ENCODE results near the gene ARMH1. TPM values are rescaled to one million over a fixed set of nuclear protein-coding genes. Genes with fewer than 3 reads are reported as not detected.
"Not testable (repeated sequence)": the region's sequence is repeated elsewhere in the genome, so short reads cannot be mapped to it uniquely, and the experiment has no call there.

The ARMH1 gene
- total and polyA plus RNA-seq, 5 donors from 2014 or later = 3.0 to 24.8 (median 4.9) TPM

DNA sequence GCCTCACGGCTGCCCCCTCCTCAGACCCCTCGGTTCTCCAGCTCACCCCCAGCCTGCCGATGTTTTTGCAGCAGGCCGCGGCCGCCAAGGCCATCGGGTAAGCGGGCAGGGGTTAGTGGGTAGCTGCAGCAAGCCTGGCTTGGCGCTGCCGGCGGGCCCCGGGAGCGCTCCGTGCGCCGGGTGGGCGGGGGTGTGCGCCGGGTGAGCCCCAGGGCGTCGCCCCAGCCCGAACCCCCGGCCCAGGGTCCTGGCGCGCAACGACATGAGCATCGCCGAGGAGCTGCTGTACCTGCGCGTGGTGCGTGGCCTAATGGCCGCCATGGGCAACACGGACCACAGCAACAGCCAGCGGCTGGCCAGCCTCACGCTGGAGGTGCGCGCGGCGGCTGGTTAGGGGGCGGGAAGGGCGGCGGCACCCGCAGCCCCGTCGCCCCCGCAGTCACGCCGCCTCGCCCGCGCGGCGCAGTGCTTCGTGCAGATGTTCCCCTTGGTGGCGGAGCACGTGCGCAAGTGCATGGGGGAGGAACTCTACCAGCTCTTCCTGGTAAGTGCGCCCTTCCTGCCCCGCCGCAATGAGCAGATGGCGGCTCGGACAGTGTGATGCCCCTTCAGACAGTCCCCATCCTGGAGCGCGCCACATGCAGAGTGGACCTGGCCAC is 49.9 kb downstream of the ARMH1 start:
- no peaks in the 10 kb centered on the region for H3K27me3 ChIP-seq (ENCODE audit: control insufficient read depth, insufficient read depth, low read length)
- ATAC-seq (ENCODE audit: low read depth in 2 of 2) (no peak), DNase-seq (no peak)
- no peaks in the 10 kb centered on the region for H3K36me3 Mint-ChIP-seq
- H3K27ac ChIP-seq (ENCODE audit: insufficient read depth, low read length, poor library complexity, severe bottlenecking) = no peak overlapping the region
- H3K4me1 Mint-ChIP-seq = peaks cover 17 to 60% (median 33%) of the 10 kb centered on the region in 4 donors
- peaks cover 43% of the 10 kb centered on the region for H3K4me1 ChIP-seq (ENCODE audit: control insufficient read depth, insufficient read depth, low read length, poor library complexity, severe bottlenecking)
- no peaks in the 10 kb centered on the region for H3K36me3 ChIP-seq (ENCODE audit: control insufficient read depth, insufficient read depth, low read length)
- H3K4me3 ChIP-seq (ENCODE audit: low read depth, low read length) = no peak overlapping the region
- peak overlapping the region in 1 of 3 donors; percentile 44 for H3K27ac Mint-ChIP-seq
- H3K9me3 ChIP-seq (ENCODE audit: control insufficient read depth in 2 of 2, low read length in 2 of 2) = no peaks in the 10 kb centered on the region
- H3K4me3 Mint-ChIP-seq = peak overlapping the region in 1 of 4 donors; percentile 15
- H3K9me3 Mint-ChIP-seq = peaks cover 0 to 3% (median 0%) of the 10 kb centered on the region in 7 donors
- peaks cover 18% of the 10 kb centered on the region for H3K27me3 Mint-ChIP-seq

DNA sequence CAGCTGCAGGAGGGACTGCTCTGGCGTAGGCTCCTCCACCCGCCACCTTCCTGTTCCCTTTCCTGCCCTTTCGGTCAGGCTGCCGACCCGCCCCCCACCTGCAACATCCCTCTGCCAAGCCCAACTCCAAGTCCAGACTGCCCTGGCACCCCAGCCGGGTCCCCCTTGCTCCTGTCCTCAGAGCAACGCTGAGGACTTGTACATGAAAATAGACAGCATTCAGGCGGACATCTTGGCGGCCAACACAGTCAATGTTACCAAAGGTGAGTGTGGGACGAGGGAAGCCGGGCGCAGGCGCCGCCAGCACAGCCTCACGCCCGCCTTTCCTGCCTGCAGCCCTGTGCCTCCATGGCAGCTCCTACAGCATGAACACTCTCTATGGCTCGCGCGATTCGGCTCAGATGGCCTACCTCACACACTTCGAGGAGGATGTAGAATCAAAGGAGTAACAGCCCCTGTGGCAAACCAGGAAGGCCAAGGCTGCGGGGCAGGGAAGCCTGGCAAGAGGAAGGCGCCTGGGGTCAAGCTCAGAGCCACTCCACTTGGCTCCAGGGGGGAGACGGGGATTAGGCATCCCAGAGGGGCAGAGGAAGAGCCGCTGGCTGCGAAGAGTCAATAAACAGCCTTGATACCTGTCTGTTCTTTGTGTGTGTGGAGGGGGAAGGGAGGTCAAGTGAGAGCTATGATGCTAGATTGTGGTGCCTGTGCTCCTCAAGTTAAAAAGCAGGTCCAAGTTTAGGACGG is 50.6 kb downstream of the ARMH1 start:
- Histone ChIP-seq H3K4me3 (ENCODE audit: low read depth, low read length) (no peak overlapping the region), H3K4me1 (ENCODE audit: control insufficient read depth, insufficient read depth, low read length, poor library complexity, severe bottlenecking) (peaks cover 44% of the 10 kb centered on the region), H3K9me3 (ENCODE audit: control insufficient read depth in 2 of 2, low read length in 2 of 2) (no peaks in the 10 kb centered on the region), H3K27ac (ENCODE audit: insufficient read depth, low read length, poor library complexity, severe bottlenecking) (no peak overlapping the region), H3K36me3 (ENCODE audit: control insufficient read depth, insufficient read depth, low read length) (no peaks in the 10 kb centered on the region), H3K27me3 (ENCODE audit: control insufficient read depth, insufficient read depth, low read length) (no peaks in the 10 kb centered on the region)
- Mint-ChIP-seq H3K27ac (peak overlapping the region; percentile 44 to 90 (median 87)), H3K4me3 (no peak overlapping the region), H3K9me3 (peaks cover 0 to 3% (median 0%) of the 10 kb centered on the region in 7 donors), H3K27me3 (peaks cover 18% of the 10 kb centered on the region), H3K4me1 (peaks cover 17 to 56% (median 32%) of the 10 kb centered on the region in 4 donors), H3K36me3 (no peaks in the 10 kb centered on the region)
- ATAC-seq (ENCODE audit: low read depth in 2 of 2) = no peak
- no peak for DNase-seq

DNA sequence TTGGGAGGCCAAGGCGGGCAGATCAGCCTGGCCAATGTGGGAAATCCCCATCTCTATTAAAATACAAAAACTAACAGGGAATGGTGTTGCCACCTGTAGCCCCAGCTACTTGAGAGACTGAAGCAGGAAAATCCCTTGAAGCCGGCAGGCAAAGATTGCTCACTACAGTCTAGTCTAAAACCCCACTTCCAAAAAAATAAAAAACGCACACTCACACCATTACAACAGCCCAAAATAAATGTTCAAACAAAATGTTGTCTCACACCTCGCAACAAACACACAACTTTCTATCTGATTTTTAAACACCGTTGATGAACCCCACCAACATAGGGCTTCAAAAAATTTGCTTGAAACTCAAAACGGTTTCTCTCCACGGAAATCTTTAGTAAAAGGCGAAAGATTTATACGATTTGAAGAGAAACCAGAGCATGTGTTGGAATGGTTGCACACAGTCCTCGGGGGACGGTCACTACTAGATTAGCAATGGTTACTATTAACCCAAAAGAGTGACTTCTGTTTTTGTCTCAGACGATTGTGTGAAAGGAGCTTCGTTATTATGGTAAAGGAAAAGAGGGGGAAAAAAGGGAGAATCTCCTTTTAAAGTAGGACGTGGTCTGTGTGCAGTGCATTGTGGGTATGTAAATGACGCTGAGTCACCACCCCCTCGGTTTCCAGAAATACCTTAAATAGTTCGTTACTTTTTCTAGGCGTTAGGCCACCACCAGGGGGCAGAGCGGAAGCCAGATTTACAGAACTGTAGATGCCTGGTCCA is 56.4 kb downstream of the ARMH1 start, which contains the start of gene RNU5D-1:
Gene RNU5D-1, minus strand, starts transcription at position 430 of the 772 bp plus-strand sequence.
- Histone ChIP-seq H3K4me1 (ENCODE audit: control insufficient read depth, insufficient read depth, low read length, poor library complexity, severe bottlenecking) (peaks cover 15% of the 10 kb centered on the region), H3K36me3 (ENCODE audit: control insufficient read depth, insufficient read depth, low read length) (no peaks in the 10 kb centered on the region), H3K9me3 (ENCODE audit: control insufficient read depth in 2 of 2, low read length in 2 of 2) (no peaks in the 10 kb centered on the region), H3K27me3 (ENCODE audit: control insufficient read depth, insufficient read depth, low read length) (no peaks in the 10 kb centered on the region), H3K4me3 (ENCODE audit: low read depth, low read length) (peak within 1 kb of the TSS; percentile 94), H3K27ac (ENCODE audit: insufficient read depth, low read length, poor library complexity, severe bottlenecking) (peak within 1 kb of the TSS; percentile 93)
- H3K27ac Mint-ChIP-seq = peak within 1 kb of the TSS; percentile 98 to 100 (median 99)
- ATAC-seq (ENCODE audit: low read depth in 2 of 2) (peak; percentile 78 to 81), DNase-seq (peak; percentile 83 to 97 (median 91))
- H3K9me3 Mint-ChIP-seq = no peaks in the 10 kb centered on the region
- H3K4me3 Mint-ChIP-seq = peak within 1 kb of the TSS; percentile 80 to 85 (median 82)
- no peaks in the 10 kb centered on the region for H3K36me3 Mint-ChIP-seq
- H3K4me1 Mint-ChIP-seq = peaks cover 10 to 31% (median 14%) of the 10 kb centered on the region in 4 donors
- H3K27me3 Mint-ChIP-seq = peaks cover 31% of the 10 kb centered on the region

DNA sequence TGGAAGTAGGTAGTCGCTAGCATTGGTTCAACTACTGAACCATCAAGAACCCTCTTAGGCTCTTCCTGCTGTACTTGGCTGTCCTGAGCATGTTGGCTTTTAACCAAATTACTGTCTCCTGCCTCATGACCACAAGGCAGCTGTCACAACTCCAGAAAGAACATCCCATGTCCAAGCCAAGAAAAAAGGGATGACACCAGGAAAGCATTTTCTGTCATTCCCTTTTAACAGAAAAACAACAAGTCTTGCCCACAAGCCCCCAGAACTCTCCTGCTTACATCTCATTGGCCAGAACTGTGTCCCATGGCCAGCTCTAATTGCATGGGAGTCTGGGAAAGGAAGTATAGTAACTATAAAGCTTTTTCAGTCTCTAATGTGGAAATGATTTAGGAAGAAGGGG is 58.9 kb downstream of the ARMH1 start:
- Histone ChIP-seq H3K4me1 (ENCODE audit: control insufficient read depth, insufficient read depth, low read length, poor library complexity, severe bottlenecking) (peaks cover 15% of the 10 kb centered on the region), H3K4me3 (ENCODE audit: low read depth, low read length) (no peak overlapping the region), H3K27me3 (ENCODE audit: control insufficient read depth, insufficient read depth, low read length) (no peaks in the 10 kb centered on the region), H3K36me3 (ENCODE audit: control insufficient read depth, insufficient read depth, low read length) (no peaks in the 10 kb centered on the region), H3K9me3 (ENCODE audit: control insufficient read depth in 2 of 2, low read length in 2 of 2) (no peaks in the 10 kb centered on the region), H3K27ac (ENCODE audit: insufficient read depth, low read length, poor library complexity, severe bottlenecking) (no peak overlapping the region)
- Mint-ChIP-seq H3K4me3 (peak overlapping the region in 2 of 4 donors; percentile 44 to 81), H3K4me1 (peaks cover 10 to 25% (median 14%) of the 10 kb centered on the region in 4 donors), H3K36me3 (no peaks in the 10 kb centered on the region), H3K27me3 (peaks cover 21% of the 10 kb centered on the region), H3K9me3 (no peaks in the 10 kb centered on the region), H3K27ac (no peak overlapping the region)
- DNase-seq = no peak
- no peak for ATAC-seq (ENCODE audit: low read depth in 2 of 2)

DNA sequence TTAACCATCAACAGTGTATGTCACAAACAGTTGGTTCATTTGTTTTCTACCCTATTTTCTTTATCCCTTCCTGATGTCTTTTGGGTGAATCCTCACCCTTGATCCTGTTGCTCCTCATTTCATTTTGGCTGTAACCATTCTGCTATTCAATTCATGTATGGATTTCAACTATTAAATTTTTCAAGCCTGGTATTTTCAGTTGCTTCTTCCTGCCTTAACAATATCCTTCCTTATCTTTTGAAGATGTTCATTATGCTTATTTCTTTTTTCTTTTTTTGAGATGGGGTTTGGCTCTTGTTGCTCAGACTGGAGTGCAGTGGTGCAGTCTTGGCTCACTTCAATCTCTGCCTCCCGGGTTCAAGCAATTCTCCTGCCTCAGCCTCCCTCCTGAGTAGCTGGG is 59.3 kb downstream of the ARMH1 start:
- Mint-ChIP-seq H3K27me3 (peaks cover 21% of the 10 kb centered on the region), H3K4me3 (peak overlapping the region in 1 of 4 donors; percentile 44), H3K9me3 (no peaks in the 10 kb centered on the region), H3K27ac (no peak overlapping the region), H3K36me3 (no peaks in the 10 kb centered on the region), H3K4me1 (peaks cover 10 to 26% (median 15%) of the 10 kb centered on the region in 4 donors)
- H3K27ac ChIP-seq (ENCODE audit: insufficient read depth, low read length, poor library complexity, severe bottlenecking) = no peak overlapping the region
- no peaks in the 10 kb centered on the region for H3K36me3 ChIP-seq (ENCODE audit: control insufficient read depth, insufficient read depth, low read length)
- H3K4me3 ChIP-seq (ENCODE audit: low read depth, low read length) = no peak overlapping the region
- no peaks in the 10 kb centered on the region for H3K9me3 ChIP-seq (ENCODE audit: control insufficient read depth in 2 of 2, low read length in 2 of 2)
- DNase-seq = no peak
- no peaks in the 10 kb centered on the region for H3K27me3 ChIP-seq (ENCODE audit: control insufficient read depth, insufficient read depth, low read length)
- ATAC-seq (ENCODE audit: low read depth in 2 of 2) = no peak
- peaks cover 15% of the 10 kb centered on the region for H3K4me1 ChIP-seq (ENCODE audit: control insufficient read depth, insufficient read depth, low read length, poor library complexity, severe bottlenecking)

DNA sequence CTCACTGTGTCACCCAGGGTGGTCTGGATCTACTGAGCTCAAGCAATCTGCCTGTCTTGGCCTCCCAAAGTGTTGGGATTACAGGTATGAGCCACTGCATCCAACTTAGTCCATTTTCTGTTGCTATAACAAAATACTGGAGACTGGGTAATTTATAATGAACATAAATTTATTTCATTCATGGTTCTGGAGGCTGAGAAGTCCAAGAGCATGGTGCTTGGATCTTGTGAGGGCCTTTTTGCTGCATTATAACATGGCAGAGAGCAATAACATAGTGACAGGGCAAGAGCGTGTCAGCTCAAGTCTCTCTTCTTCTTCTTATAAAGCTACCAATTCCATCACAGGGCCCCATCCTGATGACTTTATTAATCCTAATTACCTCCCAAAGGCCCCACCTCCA is 61.5 kb downstream of the ARMH1 start:
- Mint-ChIP-seq H3K4me1 (peaks cover 3 to 29% (median 18%) of the 10 kb centered on the region in 4 donors), H3K27ac (no peak overlapping the region), H3K27me3 (peaks cover 16% of the 10 kb centered on the region), H3K9me3 (no peaks in the 10 kb centered on the region), H3K4me3 (peak overlapping the region in 1 of 4 donors; percentile 81), H3K36me3 (no peaks in the 10 kb centered on the region)
- Histone ChIP-seq H3K27ac (ENCODE audit: insufficient read depth, low read length, poor library complexity, severe bottlenecking) (no peak overlapping the region), H3K4me3 (ENCODE audit: low read depth, low read length) (no peak overlapping the region), H3K27me3 (ENCODE audit: control insufficient read depth, insufficient read depth, low read length) (no peaks in the 10 kb centered on the region), H3K4me1 (ENCODE audit: control insufficient read depth, insufficient read depth, low read length, poor library complexity, severe bottlenecking) (peaks cover 16% of the 10 kb centered on the region), H3K36me3 (ENCODE audit: control insufficient read depth, insufficient read depth, low read length) (no peaks in the 10 kb centered on the region), H3K9me3 (ENCODE audit: control insufficient read depth in 2 of 2, low read length in 2 of 2) (no peaks in the 10 kb centered on the region)
- no peak for DNase-seq
- no peak for ATAC-seq (ENCODE audit: low read depth in 2 of 2)

DNA sequence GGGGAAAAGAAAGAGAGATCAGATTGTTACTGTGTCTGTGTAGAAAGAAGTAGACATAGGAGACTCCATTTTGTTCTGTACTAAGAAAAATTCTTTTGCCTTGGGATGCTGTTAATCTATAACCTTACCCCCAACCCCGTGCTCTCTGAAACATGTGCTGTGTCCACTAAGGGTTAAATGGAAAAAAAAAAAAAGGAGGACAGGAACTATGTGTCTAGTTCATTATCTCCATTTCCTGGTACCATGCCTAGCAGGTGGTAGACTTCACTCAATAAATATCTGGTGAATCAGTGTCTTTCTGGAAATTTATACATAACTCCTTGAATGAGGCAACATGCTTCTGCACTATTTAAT is 64.4 kb downstream of the ARMH1 start:
- Mint-ChIP-seq H3K4me1 (peaks cover 0 to 22% (median 13%) of the 10 kb centered on the region in 4 donors), H3K4me3 (peak overlapping the region; percentile 94 to 99 (median 94)), H3K27ac (peak overlapping the region; percentile 93 to 97 (median 96))
- H3K27ac ChIP-seq (ENCODE audit: insufficient read depth, low read length, poor library complexity, severe bottlenecking) = peak overlapping the region; percentile 86
- H3K27me3 Mint-ChIP-seq; DNase-seq; H3K36me3 ChIP-seq (ENCODE audit: control insufficient read depth, insufficient read depth, low read length); H3K9me3 Mint-ChIP-seq; H3K36me3 Mint-ChIP-seq; ATAC-seq (ENCODE audit: low read depth in 2 of 2); H3K27me3 ChIP-seq (ENCODE audit: control insufficient read depth, insufficient read depth, low read length); H3K9me3 ChIP-seq (ENCODE audit: control insufficient read depth in 2 of 2, low read length in 2 of 2): not testable (repeated sequence)
- peak overlapping the region; percentile 88 for H3K4me3 ChIP-seq (ENCODE audit: low read depth, low read length)
- peaks cover 14% of the 10 kb centered on the region for H3K4me1 ChIP-seq (ENCODE audit: control insufficient read depth, insufficient read depth, low read length, poor library complexity, severe bottlenecking)
